SK-N-SH (cell line): ENCODE results near the gene TBP. TPM values are rescaled to one million over a fixed set of nuclear protein-coding genes. Genes with fewer than 3 reads are reported as not detected.

Experiments used
- CTCF ChIA-PET: fragments of 300-600, 350-600 bp; formaldehyde crosslinking; extraction: SDS; loops from one replicate; lab custom pipeline; 2021; lab: Yijun Ruan, JAX
- POLR2A ChIA-PET: fragments of 350-600 bp; sonication (Branson Sonifier 250); formaldehyde crosslinking; extraction: SDS; loops from one replicate; lab custom pipeline; 2020; ENCODE audit warnings: antibody characterized with exemption, inconsistent platforms; lab: Yijun Ruan, JAX
- DNase-seq: peaks from one replicate; pipeline ENCODE4 v3.0.0; 2012
- H2AFZ ChIP-seq: fragments of 200-600 bp; sonication (generic); 2 replicates; pipeline ENCODE4 v1.8.1; 2016; ENCODE audit warnings: antibody characterized with exemption, mild to moderate bottlenecking, low read depth
- H3F3A ChIP-seq: fragments of 200-600 bp; sonication (generic); replicated peaks from 2 replicates; pipeline ENCODE3; 2016; ENCODE audit warnings: antibody characterized with exemption, mild to moderate bottlenecking; ENCODE audit not compliant: insufficient read depth
- H3K27ac ChIP-seq, 2 experiments: fragments of 200-500 bp in 1 of 2; fragments of 200-600 bp in 1 of 2; sonication (Bioruptor generic) in 1 of 2; sonication (generic), shearing (Covaris generic) in 1 of 2; 2 replicates each; pipeline versions ENCODE4 v1.5.1 to v1.6.1; 2014 to 2016; ENCODE audit warnings: low read depth in 2 of 2, inconsistent platforms in 1 of 2, low read length in 1 of 2, mild to moderate bottlenecking in 1 of 2, mixed read lengths in 1 of 2
- H3K27me3 ChIP-seq: fragments of 200-600 bp; sonication (generic), shearing (Covaris generic); 2 replicates; pipeline ENCODE4 v1.6.1; 2016; ENCODE audit warnings: mixed run types; ENCODE audit not compliant: insufficient read depth
- H3K36me3 ChIP-seq, 2 experiments: fragments of 200-500 bp in 1 of 2; fragments of 200-600 bp in 1 of 2; sonication (Bioruptor generic) in 1 of 2; sonication (generic) in 1 of 2; replicated peaks in 1 of 2; 2 replicates each; pipeline versions ENCODE3 to v1.5.1; 2014 to 2016; ENCODE audit warnings: low read length in 1 of 2, mild to moderate bottlenecking in 1 of 2; ENCODE audit not compliant: insufficient read depth in 2 of 2, control insufficient read depth in 1 of 2
- H3K4me1 ChIP-seq, 2 experiments: fragments of 200-500 bp in 1 of 2; fragments of 200-600 bp in 1 of 2; sonication (Bioruptor generic) in 1 of 2; sonication (generic), shearing (Covaris generic) in 1 of 2; 2 replicates each; pipeline versions ENCODE4 v1.5.1 to v1.6.1; 2014 to 2016; ENCODE audit warnings: low read depth in 1 of 2, low read length in 1 of 2, mixed run types in 1 of 2; ENCODE audit not compliant: insufficient read depth in 2 of 2, control insufficient read depth in 1 of 2
- H3K4me2 ChIP-seq: fragments of 200-600 bp; sonication (generic), shearing (Covaris generic); 2 replicates; pipeline ENCODE4 v1.6.1; 2017; ENCODE audit warnings: mixed run types
- H3K4me3 ChIP-seq, 2 experiments: fragments of 200-500 bp in 1 of 2; fragments of 200-600 bp in 1 of 2; sonication (Bioruptor generic) in 1 of 2; sonication (generic), shearing (Covaris generic) in 1 of 2; 2 replicates each; pipeline versions ENCODE4 v1.5.1 to v1.8.1; 2014 to 2016; ENCODE audit warnings: low read depth in 2 of 2, inconsistent platforms in 1 of 2, low read length in 1 of 2, mild to moderate bottlenecking in 1 of 2, mixed read lengths in 1 of 2, moderate library complexity in 1 of 2
- H3K79me2 ChIP-seq: fragments of 200-600 bp; sonication (generic); 2 replicates; pipeline ENCODE4 v1.8.1; 2017; ENCODE audit warnings: mild to moderate bottlenecking; ENCODE audit not compliant: insufficient read depth
- H3K9ac ChIP-seq: fragments of 200-600 bp; sonication (generic); 2 replicates; pipeline ENCODE4 v1.6.1; 2017; ENCODE audit warnings: mixed run types
- H3K9me2 ChIP-seq: fragments of 200-600 bp; sonication (generic); 2 replicates; pipeline ENCODE4 v1.6.1; 2017; ENCODE audit warnings: mixed run types
- H3K9me3 ChIP-seq: fragments of 200-600 bp; sonication (generic); 2 replicates; pipeline ENCODE4 v1.6.1; 2017; ENCODE audit warnings: mixed run types, mild to moderate bottlenecking, moderate library complexity
- H4K20me1 ChIP-seq: fragments of 200-600 bp; sonication (generic); 2 replicates; pipeline ENCODE4 v1.6.1; 2017; ENCODE audit warnings: mild to moderate bottlenecking, mixed run types; ENCODE audit not compliant: insufficient read depth
- EP300 ChIP-seq, 2 experiments: IDR thresholded peaks; 2 replicates each; pipeline versions ENCODE4 v1.4.0 to v1.6.1; 2012; ENCODE audit warnings: borderline replicate concordance in 1 of 2, low read depth in 1 of 2, low read length in 1 of 2
- FOSL2 ChIP-seq: IDR thresholded peaks from 2 replicates; pipeline ENCODE4 v1.4.0; 2012; ENCODE audit warnings: low read depth, mild to moderate bottlenecking, moderate library complexity, borderline replicate concordance
- FOXJ3 ChIP-seq: sonication (generic); formaldehyde crosslinking; IDR thresholded peaks from 2 replicates; pipeline ENCODE4 v1.5.1; 2020; ENCODE audit warnings: mild to moderate bottlenecking, missing genetic modification reagents
- GABPA ChIP-seq: IDR thresholded peaks from 2 replicates; pipeline ENCODE4 v1.4.0; 2012; ENCODE audit warnings: low read depth, mild to moderate bottlenecking
- IRF3 ChIP-seq: fragments of 150-350 bp; IDR thresholded peaks from 2 replicates; pipeline ENCODE4 v1.6.1; 2016; ENCODE audit warnings: mild to moderate bottlenecking, low read depth, low read length
- JUND ChIP-seq: IDR thresholded peaks from 2 replicates; pipeline ENCODE4 v1.4.0; 2012
- MEF2A ChIP-seq: IDR thresholded peaks from 2 replicates; pipeline ENCODE4 v1.4.0; 2012; ENCODE audit warnings: low read depth, borderline replicate concordance
- NRF1 ChIP-seq: IDR thresholded peaks from 2 replicates; pipeline ENCODE4 v1.6.1; 2012; ENCODE audit warnings: low read depth, mild to moderate bottlenecking, low read length
- POLR2AphosphoS5 ChIP-seq: IDR thresholded peaks from 2 replicates; pipeline ENCODE4 v1.6.1; 2012; ENCODE audit warnings: low read depth, low read length
- RCOR1 ChIP-seq: fragments of 150-350 bp; IDR thresholded peaks from 2 replicates; pipeline ENCODE4 v1.6.1; 2017; ENCODE audit warnings: antibody characterized with exemption, low read length
- SMC3 ChIP-seq: IDR thresholded peaks from 2 replicates; pipeline ENCODE4 v1.6.1; 2012; ENCODE audit warnings: low read depth, low read length, improper control_type of control experiment
- TEAD4 ChIP-seq: IDR thresholded peaks from 2 replicates; pipeline ENCODE4 v1.4.0; 2012; ENCODE audit warnings: mild to moderate bottlenecking, borderline replicate concordance; ENCODE audit not compliant: insufficient read depth
- WGBS: methylation state at CpG from one replicate; pipeline ENCODE4 v1.1.6; 2017; ENCODE audit warnings: low lambda C conversion rate; 5-methylcytosine and 5-hydroxymethylcytosine counted together
- polyA plus RNA-seq, 3 experiments: library from polyadenylated mRNA; depleted of rRNA; stranded (reverse); fragments of >200 nt; gene quantifications; 2 replicates each; pipeline ENCODE4 v1.2.3, GENCODE V29; 2012
- TF ChIP-seq, protein P1 (sequence below): IDR thresholded peaks from 2 replicates; pipeline ENCODE4 v1.4.0; 2012; ENCODE audit warnings: low read depth, borderline replicate concordance
- TF ChIP-seq, protein P2 (sequence below): IDR thresholded peaks from 2 replicates; pipeline ENCODE4 v1.6.1; 2012; ENCODE audit warnings: mild to moderate bottlenecking, low read depth, low read length, moderate library complexity

TBP gene
- polyA plus RNA-seq, 1 of the 3 experiments (the other 2 are of a cell fraction), result 45.5 TPM

DNA sequence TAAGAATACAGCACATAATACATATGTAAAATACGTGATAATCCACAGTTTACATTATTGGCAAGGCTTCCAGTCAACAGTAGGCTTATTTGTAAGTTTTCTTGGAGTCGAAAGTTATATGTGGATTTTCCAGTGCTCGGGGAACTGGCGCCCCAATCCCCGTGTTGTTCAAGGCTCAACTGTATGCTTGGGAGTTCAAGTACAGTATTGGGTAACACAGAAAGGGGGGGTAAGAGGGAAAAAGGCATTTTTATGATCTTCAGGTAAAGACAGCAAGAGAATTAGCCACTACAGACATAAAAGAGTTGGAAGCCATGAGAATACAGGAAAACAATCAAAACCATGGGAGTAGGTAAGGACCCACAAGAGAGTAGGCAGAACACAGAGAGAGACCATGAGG, 17.5 kb upstream of the TBP start:
- H4K20me1 ChIP-seq, result peaks cover 28% of the 10 kb centered on the region
- POLR2A ChIA-PET, result no interaction called here
- DNase-seq, result no peak
- H3K9me3 ChIP-seq, result no peaks in the 10 kb centered on the region
- H3K79me2 ChIP-seq, result peaks cover 42% of the 10 kb centered on the region
- no peak overlapping the region for H3K27ac ChIP-seq
- no peaks in the 10 kb centered on the region for H3K9me2 ChIP-seq
- TF ChIP-seq SMC3 (no peak), FOSL2 (no peak), IRF3 (no peak), RCOR1 (no peak), TEAD4 (no peak), NRF1 (no peak), JUND (no peak), EP300 (IDR thresholded peaks at IDR 0.05; ENCODE audit: borderline replicate concordance in 1 of 2, low read depth in 1 of 2, low read length in 1 of 2) (no peak), MEF2A (no peak), POLR2AphosphoS5 (no peak), GABPA (no peak), FOXJ3 (CRISPR knock-in tag) (no peak)
- TF ChIP-seq, protein P1, sequence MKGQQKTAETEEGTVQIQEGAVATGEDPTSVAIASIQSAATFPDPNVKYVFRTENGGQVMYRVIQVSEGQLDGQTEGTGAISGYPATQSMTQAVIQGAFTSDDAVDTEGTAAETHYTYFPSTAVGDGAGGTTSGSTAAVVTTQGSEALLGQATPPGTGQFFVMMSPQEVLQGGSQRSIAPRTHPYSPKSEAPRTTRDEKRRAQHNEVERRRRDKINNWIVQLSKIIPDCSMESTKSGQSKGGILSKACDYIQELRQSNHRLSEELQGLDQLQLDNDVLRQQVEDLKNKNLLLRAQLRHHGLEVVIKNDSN, result no peak
- TF ChIP-seq, protein P2, sequence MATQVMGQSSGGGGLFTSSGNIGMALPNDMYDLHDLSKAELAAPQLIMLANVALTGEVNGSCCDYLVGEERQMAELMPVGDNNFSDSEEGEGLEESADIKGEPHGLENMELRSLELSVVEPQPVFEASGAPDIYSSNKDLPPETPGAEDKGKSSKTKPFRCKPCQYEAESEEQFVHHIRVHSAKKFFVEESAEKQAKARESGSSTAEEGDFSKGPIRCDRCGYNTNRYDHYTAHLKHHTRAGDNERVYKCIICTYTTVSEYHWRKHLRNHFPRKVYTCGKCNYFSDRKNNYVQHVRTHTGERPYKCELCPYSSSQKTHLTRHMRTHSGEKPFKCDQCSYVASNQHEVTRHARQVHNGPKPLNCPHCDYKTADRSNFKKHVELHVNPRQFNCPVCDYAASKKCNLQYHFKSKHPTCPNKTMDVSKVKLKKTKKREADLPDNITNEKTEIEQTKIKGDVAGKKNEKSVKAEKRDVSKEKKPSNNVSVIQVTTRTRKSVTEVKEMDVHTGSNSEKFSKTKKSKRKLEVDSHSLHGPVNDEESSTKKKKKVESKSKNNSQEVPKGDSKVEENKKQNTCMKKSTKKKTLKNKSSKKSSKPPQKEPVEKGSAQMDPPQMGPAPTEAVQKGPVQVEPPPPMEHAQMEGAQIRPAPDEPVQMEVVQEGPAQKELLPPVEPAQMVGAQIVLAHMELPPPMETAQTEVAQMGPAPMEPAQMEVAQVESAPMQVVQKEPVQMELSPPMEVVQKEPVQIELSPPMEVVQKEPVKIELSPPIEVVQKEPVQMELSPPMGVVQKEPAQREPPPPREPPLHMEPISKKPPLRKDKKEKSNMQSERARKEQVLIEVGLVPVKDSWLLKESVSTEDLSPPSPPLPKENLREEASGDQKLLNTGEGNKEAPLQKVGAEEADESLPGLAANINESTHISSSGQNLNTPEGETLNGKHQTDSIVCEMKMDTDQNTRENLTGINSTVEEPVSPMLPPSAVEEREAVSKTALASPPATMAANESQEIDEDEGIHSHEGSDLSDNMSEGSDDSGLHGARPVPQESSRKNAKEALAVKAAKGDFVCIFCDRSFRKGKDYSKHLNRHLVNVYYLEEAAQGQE, result no peak
- H3K4me3 ChIP-seq, result no peak overlapping the region
- no peaks in the 10 kb centered on the region for H3K27me3 ChIP-seq
- peaks cover 10% of the 10 kb centered on the region for H3F3A ChIP-seq
- H3K4me2 ChIP-seq, result no peak overlapping the region
- CTCF ChIA-PET, result no interaction called here
- H3K9ac ChIP-seq, result no peak overlapping the region
- H3K36me3 ChIP-seq, result peaks cover 82 to 88% of the 10 kb centered on the region in 2 experiments
- H3K4me1 ChIP-seq, result no peaks in the 10 kb centered on the region
- 87% methylated on average over 5 of the region's 5 CpGs for WGBS
- no peak overlapping the region for H2AFZ ChIP-seq
